Embryonic facial prominence (tissue), 1 donor: ENCODE results near the gene ETNK2.

Experiments
- DNase-seq: peaks from one replicate; pipeline ENCODE4 v3.0.0-alpha.2; 2016; ENCODE audit errors: extremely low spot score

ETNK2 gene

GRCh38 chr1:204126386-204126785 lies 25.5 kb downstream of the ETNK2 start:
- no peak for DNase-seq

- DNase-seq = no peak
These were observed 26.0 kb downstream of the ETNK2 start for GRCh38 chr1:204125759-204126351.

- no peak for DNase-seq
These were observed 27.2 kb downstream of the ETNK2 start for GRCh38 chr1:204124639-204125038.

GRCh38 chr1:204123376-204123775 lies 28.5 kb downstream of the ETNK2 start:
- DNase-seq = no peak

- DNase-seq = no peak
These were observed 29.8 kb downstream of the ETNK2 start for GRCh38 chr1:204121840-204122555.

- no peak for DNase-seq
These were observed 35.3 kb downstream of the ETNK2 start for GRCh38 chr1:204116539-204116938.

- no peak for DNase-seq
These were observed 36.7 kb downstream of the ETNK2 start for GRCh38 chr1:204115116-204115515.

- DNase-seq = no peak
These were observed 37.2 kb downstream of the ETNK2 start for GRCh38 chr1:204114606-204115005.

GRCh38 chr1:204113896-204114295 lies 37.9 kb downstream of the ETNK2 start:
- no peak for DNase-seq

GRCh38 chr1:204112876-204113730 lies 38.7 kb downstream of the ETNK2 start:
- DNase-seq = no peak

- DNase-seq = no peak
These were observed 40.8 kb downstream of the ETNK2 start for GRCh38 chr1:204110894-204111633.

GRCh38 chr1:204108312-204109141 lies 43.3 kb downstream of the ETNK2 start:
- DNase-seq = no peak

GRCh38 chr1:204107892-204108291 lies 44.0 kb downstream of the ETNK2 start:
- no peak for DNase-seq

- DNase-seq = no peak
These were observed 45.0 kb downstream of the ETNK2 start for GRCh38 chr1:204106825-204107224.

GRCh38 chr1:204105131-204105515 lies 46.7 kb downstream of the ETNK2 start:
- no peak for DNase-seq

GRCh38 chr1:204104331-204105130 lies 47.3 kb downstream of the ETNK2 start:
- no peak for DNase-seq

- DNase-seq = no peak
These were observed 48.5 kb downstream of the ETNK2 start for GRCh38 chr1:204103431-204103741.

- DNase-seq = no peak
These were observed 49.0 kb downstream of the ETNK2 start for GRCh38 chr1:204102739-204103430.

- no peak for DNase-seq
These were observed 49.7 kb downstream of the ETNK2 start for GRCh38 chr1:204102029-204102611.
